GM21619 (cell line): ENCODE results near the gene OVOL3.
"Not testable (repeated sequence)": the region's sequence is repeated elsewhere in the genome, so short reads cannot be mapped to it uniquely, and the experiment has no call there.

ENCODE experiments used
- ATAC-seq: cut with Tn5 transposase; IDR thresholded peaks from one replicate; pipeline ENCODE4 v1.9.1; 2021; ENCODE audit not compliant: unreplicated experiment

The OVOL3 gene

GRCh38 chr19:36110487-36111199 is at the start of gene OVOL3:
OVOL3 (plus strand) TSS chr19:36111143; CDS start chr19:36111203, 60 bp downstream.
- no peak for ATAC-seq

DNA sequence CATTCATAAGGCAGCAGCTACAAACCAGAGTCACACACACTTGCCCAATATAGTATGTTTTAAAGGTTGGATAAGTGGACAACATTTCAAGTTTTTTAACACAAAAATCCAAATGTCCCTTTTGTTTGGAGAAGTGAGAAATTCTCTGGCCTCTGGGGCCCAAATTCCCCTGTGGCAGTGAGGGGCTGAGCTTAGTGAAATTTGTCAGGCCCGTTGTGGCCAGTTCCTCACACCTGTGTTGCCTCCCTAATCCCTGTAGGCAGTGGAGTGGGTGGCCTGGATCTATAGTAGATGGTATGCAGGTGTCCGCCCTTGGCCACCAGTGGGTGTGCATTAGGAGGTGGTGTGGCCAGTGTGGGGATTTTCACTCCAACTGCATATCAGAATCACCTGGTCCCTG is 49.6 kb upstream of the OVOL3 start:
- ATAC-seq, result no peak

- ATAC-seq, result no peak
Measured at GRCh38 chr19:36064826-36065225, 46.1 kb upstream of the OVOL3 start.

DNA sequence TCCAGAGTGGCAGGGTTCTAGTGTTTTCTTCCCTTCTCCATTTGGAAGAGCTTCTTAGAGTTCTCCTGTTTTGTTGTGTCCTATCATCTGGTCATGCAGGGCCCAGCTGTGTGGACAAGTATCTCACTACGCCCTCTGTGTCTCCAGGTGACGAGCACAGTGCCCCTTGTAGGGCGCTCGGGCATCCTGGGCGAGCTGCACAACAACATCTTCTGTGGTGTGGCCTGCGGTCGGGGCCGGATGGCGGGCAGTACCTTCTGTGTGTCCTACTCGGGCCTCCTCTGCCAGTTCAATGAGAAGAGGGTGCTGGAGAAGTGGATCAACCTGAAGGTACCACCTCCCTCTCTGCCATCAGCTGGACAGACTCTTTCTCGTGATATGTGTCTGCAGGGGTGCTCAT is 43.3 kb upstream of the OVOL3 start:
- no peak for ATAC-seq

GRCh38 chr19:36068810-36069499 is 42.0 kb upstream of the OVOL3 start:
- ATAC-seq, result not testable (repeated sequence)

- ATAC-seq, result no peak
Measured at GRCh38 chr19:36072081-36072480, 38.9 kb upstream of the OVOL3 start.

- no peak for ATAC-seq
Measured at GRCh38 chr19:36073121-36073876, 37.6 kb upstream of the OVOL3 start.

DNA sequence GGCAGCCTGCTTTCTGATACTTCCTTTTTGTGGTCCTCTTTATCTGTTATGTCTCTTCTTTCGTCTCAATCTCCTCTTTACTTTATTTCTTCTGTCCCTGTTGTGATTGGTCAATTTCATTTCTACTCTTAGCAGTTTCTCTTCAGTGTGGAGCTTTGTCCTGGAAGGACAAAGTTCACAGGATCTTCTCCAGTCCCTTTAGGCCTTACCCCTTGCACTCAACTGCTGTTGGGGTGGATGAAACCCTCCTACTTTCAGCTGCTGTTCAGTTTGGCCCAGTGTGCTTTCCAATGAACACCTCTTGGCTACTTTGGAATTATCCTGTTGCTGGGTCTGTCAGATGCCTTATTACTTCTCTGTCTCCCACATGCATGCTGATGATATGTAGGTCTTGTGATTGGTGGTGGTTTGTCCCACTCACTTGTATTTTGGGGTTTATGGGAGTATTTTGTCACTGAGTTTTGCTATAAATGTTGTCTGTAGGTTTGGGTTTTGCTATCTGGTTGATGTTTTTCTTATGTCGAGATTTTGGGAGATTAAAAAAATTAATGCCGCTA is 31.5 kb upstream of the OVOL3 start:
- no peak for ATAC-seq

GRCh38 chr19:36081385-36081784 is 29.6 kb upstream of the OVOL3 start:
- ATAC-seq, result no peak

DNA sequence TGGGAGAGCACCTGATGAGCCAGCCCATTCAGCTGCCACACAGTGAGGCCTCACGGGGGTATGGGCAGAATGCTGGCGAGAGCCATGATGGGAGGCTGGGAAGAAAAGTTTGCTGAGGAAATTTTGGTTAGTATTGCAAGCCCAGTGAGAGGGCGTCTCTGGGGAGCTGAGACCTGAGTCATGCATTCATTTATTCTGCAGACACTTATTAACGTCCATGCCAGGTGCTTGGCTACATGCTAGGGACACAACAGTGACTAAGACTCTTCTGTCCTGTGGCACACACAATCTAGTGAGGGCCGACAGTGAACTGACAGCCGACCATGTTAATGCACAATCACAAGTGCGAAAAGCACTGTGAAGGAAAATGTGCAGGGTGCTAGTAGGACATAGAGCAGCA is 29.0 kb upstream of the OVOL3 start:
- no peak for ATAC-seq

GRCh38 chr19:36082916-36083315 is 28.0 kb upstream of the OVOL3 start:
- ATAC-seq, result no peak

DNA sequence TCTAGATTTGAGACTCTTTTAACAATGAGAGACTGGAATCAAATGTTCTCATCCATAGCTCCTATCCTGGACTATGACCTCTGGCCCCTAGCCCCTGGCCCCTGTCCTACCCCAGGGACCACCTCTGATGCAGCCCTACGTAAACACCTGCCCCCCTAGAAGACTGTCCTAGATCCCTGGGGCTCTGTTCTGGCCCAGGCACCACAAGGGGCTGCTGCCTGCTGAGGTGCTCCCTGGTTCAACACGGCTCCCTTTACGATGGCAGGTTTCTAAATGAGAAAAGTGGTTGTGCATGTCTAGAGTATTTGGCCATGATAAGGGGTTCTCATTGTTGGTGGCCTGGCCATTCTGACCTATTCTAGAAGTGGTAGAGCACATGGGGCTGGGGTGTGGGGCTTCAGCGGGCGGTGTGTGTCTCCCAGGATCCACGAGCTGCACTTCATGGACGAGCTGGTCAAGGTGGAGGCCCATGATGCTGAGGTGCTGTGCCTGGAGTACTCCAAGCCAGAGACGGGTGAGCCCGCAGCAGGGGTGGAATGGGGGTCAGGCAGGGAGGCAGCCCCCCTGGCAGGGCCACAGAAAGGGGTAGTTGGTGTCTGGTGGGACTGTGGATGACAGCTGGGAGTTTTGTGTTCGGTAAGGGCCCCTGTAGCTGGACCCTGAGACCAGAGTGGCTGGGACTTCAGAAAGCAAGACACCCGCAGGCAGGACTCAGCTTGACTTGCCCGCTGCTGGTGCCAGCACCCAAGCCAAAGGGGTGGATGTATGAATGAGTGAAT is 26.5 kb upstream of the OVOL3 start:
- no peak for ATAC-seq

GRCh38 chr19:36086326-36086725 is 24.6 kb upstream of the OVOL3 start:
- no peak for ATAC-seq

DNA sequence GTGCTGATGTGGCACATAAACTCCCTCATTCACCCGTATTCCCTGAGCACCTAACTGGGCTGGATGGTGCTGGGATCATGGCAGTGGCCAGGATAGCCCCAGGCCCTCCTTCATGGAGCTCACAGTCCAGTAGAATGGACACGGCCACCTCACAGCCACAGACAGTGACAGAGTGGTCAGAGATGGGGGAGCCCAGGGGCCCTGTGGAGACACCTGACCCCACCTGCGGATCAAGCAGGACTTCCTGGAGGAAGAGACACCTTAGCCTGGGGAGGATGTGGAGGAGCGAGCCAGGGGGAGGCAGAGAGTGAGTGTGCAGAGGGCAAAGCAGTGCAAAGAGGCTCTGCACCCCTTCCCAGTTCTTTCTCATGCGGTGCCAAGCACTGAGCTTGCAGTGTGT is 21.1 kb upstream of the OVOL3 start:
- ATAC-seq, result no peak

DNA sequence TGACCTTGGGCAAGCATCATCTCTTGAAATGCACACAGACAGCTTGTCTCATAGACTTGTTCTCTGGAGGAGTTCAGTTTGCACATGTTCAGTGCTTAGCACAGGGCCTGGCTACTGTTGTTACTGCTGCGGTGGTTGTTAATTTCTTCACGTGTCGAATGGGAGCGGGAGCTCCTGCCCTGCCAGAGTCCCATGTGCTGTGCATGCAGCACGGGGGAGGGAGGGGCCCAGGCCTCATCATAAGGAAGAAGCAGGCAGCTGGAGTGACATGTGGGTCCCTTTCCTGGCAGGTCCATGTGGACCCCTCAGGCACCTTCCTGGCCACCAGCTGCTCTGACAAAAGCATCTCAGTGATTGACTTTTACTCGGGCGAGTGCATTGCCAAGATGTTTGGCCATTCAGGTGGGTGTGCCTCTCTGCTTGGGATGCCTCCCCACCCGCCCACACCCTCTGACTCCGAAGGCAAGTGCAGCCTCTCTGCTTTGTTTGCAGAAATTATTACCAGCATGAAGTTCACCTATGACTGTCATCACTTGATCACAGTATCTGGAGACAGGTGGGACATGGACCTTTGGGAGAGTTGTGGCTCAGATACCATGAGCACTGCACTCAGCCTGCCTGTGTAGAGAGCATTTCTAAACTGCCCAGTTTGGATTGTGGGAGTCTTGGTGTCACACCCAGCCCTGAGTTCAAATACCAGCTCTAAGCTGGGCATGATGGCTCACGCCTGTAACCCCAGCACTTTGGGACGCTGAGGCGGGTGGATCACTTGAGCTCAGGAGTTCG is 19.8 kb upstream of the OVOL3 start:
- no peak for ATAC-seq

DNA sequence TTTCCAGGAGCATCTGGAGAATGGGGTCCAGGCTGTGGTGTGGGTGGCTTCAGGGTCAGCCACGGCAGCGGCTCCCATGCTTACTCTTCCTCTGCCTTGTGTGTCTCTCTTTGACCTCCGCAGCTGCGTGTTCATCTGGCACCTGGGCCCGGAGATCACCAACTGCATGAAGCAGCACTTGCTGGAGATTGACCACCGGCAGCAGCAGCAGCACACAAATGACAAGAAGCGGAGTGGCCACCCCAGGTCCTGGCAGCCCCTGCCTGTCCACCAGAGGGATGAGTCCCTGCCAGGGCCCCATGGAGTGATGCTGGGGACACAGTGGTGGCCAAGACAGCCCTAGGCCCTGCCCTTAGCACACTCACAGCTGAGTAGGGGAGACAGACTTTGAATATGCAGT is 18.4 kb upstream of the OVOL3 start:
- no peak for ATAC-seq

GRCh38 chr19:36093146-36093662 is 17.7 kb upstream of the OVOL3 start:
- ATAC-seq, result no peak

GRCh38 chr19:36093687-36094086 is 17.3 kb upstream of the OVOL3 start:
- no peak for ATAC-seq

DNA sequence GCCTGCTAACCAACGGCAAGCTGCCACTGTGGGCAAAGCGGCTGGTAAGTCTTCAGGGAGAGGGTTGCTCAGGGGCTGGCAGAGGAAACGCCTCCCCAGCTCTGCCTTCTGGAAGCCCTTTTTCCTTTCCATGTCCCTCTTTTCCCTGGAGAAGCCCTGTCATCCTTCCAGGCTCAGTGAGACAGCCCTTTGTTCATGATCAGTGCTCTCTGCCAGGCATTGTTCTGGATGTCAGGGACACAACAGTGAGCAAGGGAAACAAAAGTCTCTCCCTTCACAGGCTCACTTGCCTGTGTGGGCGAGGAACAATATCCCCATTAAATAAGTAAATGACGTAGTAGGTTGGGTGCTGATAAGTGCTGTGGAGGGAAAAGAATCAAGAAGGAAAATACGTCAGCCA is 13.9 kb upstream of the OVOL3 start:
- ATAC-seq, result no peak
